ENCODE data around the gene PRXL2B.
"Not testable (repeated sequence)": the region's sequence is repeated elsewhere in the genome, so short reads cannot be mapped to it uniquely, and the experiment has no call there.

PRXL2B gene

DNA sequence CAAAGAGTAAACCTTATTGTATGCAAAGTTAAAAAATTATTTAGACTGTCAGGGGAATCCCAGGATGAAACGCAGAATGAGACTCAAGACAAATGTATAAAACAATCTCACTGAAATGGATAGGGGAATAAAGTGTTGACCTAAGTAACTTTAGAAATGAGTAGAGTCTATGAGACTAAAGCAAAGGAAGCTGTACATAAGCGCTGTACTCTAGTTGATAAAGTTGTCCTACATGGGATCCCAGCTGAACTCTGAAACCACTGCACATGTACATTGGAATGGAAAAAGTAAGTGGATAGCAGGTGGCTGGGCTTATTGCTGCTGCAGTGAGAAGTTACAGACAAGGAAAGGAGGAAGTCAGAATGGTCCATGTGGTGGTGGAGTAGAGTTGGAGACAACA lies 27.6 kb downstream of the PRXL2B start:
- DNase-seq (ENCODE audit: low read depth) = no peak

DNA sequence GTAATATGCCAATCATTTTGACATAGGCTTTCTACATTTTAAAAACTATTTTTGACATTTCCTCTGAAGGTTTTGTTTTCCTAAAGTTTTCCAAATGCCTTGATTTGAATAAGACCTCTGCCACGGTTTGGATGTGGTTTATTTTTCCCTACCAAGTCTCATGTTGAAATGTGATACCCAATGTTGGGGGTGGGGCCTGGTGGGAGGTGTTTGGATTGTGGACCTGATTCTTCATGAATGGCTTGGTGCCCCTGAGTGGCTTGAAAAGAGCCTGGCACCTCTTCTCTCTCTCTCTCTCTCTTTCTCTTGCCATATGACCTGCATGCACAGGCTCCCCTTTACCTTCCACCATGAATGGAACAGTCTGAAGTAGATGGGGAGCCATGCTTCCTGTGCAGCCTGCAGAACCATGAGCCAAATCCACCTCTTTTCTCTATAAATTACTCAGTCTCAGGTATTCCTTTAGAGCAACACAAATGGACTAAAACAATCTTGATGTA lies 31.4 kb downstream of the PRXL2B start:
- no peak for DNase-seq (ENCODE audit: low read depth)

DNA sequence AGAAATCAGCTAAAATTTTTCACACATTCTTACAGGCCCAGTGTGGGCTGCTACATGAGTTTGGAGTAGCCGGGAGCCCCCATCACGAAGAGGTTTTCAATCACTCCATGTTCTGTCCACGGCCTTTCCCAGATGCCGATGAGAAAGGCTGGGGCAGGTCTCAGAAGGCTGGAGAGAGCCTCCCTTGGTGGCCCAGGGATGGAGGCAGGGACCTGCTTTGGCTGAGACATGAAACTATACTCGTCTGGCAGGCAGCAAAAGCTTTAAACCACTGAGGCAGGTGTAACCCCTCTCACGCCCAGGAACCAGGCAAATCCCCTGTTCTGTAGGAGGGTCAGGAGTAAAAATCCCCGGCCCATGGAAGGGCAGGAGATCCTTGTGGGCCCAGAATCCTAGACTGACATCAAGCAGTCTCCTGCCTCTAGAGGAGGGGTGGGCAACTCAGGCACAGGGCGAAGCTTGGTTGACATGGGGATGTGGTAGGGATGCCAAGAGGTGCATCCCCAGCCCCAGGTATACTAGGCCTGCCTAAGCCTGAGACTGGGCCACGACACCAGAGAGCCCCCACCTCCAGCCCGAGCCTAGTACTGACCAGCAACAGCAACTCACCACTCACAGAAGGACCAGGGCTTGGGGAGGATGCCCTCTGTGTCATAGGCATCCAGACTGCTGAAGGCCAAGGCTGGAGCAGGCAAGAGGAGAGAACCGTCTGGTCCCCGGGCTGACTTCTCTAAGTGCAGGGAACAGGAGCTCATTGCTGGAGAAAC lies 37.2 kb downstream of the PRXL2B start:
- no peak for DNase-seq (ENCODE audit: low read depth)

DNA sequence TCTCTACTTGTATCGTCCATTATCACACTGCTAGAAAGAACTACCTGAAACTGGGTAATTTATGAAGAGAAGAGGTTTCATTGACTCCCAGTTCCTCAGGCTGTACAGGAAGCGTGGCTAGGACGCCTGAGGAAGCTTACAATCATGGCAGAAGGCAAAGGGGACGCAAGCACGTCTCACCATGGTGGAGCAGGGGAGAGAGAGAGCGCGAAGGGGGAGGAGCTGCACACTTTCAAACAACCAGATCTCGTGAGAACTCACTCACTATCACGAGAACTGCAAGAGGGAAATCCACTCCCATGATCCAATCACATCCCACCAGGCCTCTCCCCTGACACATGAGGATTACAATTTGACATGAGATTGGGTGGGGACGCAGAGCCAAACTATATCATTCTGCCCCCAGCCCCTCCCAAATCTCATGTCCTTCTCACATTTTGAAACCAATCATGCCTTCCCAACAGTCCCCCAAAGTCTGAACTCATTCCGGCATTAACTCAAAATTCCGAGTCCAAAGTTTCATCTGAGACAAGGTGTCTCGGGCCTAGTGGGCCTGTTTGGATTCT lies 38.2 kb downstream of the PRXL2B start:
- DNase-seq (ENCODE audit: low read depth) = no peak

DNA sequence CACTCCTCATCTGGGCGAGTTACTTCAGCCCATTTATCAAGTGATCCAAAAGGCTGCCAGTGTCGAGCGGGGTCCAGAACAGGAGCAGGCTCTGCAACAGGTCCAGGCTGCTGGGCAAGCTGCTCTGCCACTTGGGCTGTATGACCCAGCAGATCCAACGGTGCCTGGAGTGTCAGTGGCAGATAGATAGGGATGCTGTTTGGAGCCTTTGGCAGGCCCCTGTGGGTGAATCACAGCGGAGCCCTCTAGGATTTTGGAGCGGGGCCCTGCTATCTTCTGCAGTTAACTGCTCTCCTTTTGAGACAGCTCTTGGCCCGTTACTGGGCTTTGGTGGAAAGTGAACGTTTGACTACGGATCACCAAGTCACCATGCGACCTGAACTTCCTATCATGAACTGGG lies 38.7 kb downstream of the PRXL2B start:
- DNase-seq (ENCODE audit: low read depth) = no peak

DNA sequence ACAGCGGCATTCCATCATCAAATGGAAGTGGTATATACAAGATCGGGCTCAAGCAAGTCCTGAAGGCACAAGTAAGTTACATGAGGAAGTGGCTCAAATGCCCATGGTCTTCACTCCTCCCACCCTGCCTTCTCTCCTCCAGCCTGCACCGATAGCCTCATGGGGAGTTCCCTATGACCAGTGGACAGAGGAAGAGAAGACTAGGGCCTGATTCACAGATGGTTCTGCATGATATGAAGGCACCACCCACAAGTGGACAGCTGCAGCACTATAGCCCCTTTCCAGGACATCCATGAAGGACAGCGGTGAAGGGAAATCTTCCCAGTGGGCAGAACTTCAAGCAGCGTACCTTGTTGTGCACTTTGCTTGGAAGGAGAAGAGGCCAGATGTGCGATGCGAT lies 39.2 kb downstream of the PRXL2B start:
- DNase-seq (ENCODE audit: low read depth) = not testable (repeated sequence)

DNA sequence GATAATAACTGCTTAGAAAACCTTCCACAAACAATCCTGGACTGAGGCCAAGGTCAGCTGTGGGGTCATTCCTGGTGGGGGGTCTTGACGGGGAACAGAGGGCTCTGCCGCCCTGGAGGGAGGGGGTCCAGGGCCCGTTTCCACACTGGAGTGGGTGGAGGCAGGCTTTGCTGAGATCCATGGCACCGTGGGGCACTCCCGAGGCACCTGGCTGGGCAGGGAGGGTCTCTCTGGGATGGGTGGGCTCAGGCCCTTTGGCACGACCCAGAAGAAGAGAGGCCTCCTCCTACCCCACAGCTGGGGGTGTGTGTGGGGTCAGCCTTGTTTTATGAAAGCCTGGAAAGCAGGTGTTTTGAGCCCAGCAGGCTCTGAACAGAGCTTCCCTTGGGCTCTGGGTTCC lies 41.2 kb downstream of the PRXL2B start:
- no peak for DNase-seq (ENCODE audit: low read depth)

DNA sequence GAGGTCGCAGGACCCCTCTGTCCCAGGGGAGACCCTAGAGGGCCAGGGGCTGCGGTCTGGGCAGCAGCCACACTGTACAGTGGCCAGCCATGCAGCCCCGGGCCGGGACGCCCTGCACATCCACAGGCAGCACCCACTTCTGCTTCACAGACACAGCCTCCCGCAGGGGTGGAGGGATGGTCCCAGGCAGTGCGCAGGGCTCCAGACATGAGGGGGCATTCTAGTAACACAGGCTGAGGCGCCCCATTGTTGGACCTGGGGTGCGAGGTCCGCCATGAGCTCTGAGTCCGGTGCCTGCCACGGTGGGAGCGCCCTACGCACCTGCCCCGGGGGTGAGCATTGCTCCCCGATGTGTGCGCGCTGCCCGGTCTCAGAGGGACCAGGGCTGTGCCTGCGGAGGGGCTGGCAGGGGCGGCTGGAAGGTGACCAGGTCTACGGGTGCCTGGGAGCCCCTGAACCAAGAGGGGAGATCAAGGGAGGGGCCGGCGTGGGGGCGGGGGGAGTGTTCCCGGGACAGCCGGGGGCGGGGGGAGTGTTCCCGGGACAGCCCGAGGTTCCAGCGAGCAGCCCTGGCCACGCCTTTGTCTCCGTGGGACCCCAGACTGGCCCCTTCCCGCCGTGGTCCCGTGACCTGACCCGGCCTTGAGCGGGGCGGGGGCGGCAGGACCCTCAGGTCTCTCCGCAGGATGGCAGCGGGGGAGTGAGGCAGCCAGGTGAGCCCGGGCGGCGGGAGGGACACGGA lies 41.8 kb downstream of the PRXL2B start:
- DNase-seq (ENCODE audit: low read depth) = no peak

DNA sequence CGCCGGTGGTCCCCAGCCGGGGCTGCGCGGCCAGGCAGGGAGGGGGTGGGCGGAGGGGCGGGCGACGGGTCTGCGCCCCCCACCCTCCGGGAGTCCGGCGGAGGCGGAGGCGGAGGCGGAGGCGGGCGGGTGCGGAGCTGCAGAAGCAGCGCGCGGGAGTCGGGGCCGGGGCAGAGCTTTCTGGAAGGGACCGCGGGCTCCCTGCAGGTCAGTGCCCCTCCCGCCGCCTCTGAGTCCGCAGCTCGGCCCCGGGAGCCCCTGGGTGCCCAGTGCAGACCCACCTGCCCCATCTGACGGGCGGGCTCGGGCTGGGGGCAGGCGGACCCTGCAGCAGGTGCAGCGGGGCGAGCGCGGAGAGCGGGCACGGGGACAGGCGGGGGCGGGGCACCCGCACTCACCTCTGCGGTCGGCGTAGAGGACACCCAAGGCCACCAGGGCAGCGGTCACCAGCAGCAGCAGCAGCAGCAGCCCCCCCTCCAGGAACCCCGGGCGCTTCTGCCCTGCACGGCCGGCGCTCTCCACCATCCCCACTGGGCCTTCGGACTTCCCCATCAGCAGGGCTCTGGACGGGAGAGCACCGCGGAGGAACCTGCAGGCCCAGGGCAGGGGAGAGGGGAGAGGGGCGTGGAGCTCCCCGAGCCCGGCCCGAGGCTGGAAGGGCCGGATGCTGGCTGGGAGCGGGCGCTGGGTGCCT lies 42.5 kb downstream of the PRXL2B start:
- no peak for DNase-seq (ENCODE audit: low read depth)

DNA sequence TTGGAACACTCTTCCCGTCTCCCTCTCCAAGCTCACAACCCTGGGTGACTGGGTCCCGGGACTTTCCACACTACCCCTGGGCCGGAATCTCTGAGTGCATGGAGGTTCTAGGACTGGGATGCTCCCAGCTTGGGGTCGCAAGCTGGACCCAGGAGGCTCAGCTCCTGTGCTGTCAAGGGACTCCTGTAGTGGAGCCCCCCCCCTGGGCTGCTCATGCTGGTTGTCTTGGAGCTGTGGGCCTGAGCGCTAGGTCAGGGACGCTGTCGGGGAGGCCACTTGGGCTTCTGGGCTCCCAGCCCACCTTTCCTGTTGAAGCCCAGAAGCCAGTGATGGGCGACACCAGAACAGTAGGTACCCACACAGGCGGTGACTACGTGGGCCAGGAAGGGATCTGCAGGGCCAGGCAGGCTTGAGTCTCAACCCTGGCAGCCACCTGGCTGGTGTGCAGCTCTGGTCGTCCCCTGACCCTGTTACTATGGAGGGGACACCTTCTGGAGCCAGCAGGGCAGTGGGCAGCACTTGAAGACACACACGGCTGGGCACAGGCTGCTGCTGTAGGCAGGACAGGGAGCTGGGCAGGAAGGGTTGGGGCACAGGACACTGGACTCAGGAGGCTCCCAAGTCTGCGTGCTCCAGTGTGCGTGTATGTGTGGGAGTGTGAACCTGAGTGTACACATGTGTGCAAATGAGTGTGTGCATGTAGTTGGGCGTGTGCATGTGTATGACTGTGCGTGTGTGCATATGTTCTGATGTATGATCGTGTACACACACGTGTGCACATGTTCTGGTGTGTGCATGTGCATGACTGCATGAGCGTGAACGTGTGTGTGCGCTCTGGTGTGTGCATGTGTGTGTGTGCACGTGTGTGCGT lies 43.3 kb downstream of the PRXL2B start:
- DNase-seq (ENCODE audit: low read depth) = no peak

DNA sequence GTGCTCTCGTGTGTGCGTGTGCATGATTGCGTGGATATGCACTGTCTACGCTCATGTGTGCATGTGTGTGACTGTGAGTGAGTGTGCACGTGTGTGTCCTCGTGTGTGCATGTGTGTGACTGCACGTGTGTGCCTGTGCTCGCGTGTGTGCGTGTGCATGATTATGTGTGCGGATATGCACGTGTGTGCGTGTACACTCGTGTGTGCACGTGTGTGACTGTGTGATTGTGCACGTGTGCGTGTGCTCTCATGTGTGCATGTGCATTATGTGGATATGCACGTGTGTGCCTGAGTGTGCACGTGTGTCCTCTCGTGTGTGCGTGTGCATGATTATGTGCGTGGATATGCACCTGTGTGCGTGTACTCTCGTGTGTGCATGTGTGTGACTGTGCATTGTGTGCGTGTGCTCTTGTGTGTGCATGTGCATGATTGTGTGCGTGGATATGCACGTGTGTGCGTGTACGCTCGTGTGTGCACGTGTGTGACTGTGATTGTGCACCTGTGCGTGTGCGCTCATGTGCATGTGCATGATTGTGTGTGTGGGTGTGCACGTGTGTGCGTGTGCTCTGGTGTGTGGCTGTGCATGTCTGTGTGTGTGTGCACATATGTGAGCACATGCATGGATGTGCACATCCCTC lies 44.0 kb downstream of the PRXL2B start:
- no peak for DNase-seq (ENCODE audit: low read depth)

DNA sequence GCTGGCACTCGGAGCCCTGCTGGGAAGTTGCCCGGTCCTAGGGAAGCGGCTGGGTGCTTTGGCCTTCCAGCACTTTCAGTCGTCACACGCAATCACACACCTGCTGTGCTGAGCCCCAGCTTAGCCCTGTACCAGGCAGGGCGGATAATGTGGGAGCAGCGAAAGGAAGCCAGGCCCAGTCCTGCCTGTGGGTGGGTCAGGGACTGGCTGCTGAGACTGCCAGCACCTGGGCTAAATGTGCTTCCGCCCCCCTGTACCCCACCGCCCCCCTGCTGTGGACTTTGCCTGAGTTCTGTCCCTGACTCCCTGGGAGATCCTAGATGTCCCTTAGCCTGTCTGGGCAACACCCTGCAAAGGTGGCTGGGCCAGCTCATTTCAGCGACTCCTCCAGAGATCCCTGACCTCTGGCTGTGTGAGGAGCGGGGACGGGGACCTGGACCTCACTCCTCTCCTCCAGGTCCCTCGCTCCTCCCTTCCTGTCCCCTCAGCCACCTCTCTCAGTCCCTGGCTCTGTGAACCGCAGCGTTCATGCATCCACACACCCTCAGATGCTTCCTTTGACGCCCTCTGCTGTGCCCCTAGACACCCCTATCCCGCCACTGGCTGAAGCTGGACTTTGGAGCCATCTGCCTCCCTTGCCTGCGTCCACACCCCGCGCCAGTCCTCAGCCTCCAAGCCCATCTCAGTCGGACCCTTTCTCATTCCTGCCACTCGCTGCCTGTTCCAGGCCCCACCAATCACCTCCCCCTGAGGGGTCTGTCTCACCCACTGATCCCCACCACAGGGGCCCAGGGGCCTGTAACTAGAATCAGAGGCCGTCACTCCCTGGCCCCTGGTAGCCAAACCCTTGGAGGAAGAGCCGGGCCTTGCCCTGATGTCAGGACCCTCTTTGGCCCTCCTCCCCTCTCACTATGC lies 44.8 kb downstream of the PRXL2B start:
- no peak for DNase-seq (ENCODE audit: low read depth)

DNA sequence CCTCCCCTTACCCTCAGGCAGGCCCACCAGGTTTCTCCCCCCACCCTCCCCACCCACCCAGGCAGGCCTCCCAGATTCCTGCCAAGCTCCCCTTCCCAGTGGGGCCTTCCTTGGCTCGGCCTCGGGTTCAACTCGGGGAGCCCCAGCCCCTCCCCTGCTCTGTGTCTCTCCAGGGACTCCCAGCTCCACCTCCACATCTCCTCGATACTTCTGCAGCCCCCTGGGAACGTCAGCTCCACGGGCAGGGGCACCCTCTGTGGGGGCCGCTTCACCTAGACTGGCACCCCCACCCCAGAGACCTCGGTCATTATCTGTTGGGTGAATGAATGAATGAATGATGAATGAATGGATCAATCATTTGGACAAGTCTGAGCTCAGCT lies 45.5 kb downstream of the PRXL2B start:
- no peak for DNase-seq (ENCODE audit: low read depth)

DNA sequence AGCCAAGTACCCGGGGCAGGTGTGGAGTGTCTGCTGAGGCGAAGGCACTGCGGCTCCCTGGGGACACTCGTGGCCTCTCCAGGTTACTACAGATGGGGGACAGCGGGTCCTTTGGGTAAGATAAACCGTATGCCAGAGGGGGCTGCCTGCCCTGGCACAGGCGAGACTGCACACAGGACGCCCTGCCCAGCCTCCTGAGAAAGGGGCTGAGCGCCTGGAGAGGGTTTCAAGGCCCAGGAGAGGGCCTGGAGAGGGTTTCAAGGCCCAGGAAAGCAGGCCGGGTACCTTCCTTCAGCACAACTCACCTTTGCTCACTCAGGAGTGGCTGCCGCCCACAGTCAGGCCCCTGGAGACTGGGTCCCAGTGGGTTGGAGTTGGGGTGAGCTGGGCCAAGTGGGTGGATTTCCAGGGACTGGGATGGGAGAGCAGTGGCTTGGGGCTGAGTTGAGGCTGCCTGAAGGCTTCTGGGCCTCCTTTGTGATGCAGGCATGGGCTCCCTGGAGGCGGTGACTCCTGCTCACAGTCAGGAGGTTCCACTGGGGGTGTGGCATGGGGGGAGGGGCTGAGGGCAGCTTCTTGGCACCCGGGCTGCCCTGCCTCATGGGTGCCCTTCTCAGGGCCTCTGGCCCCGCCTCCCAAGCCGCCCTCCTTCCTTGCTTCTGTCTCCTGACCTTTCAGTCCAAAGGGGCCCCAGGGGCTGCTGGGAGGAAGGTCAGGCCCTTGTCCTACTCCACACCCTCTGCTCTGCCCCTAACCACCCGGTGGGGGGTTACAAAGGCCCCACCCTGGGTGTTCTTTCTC lies 46.2 kb downstream of the PRXL2B start, which contains the start of gene MMEL1:
Gene MMEL1, minus strand, starts transcription at position 456 of the 801 bp plus-strand sequence. CDS start 3,532 bp downstream, outside the sequence.
- no peak for DNase-seq (ENCODE audit: low read depth)

DNA sequence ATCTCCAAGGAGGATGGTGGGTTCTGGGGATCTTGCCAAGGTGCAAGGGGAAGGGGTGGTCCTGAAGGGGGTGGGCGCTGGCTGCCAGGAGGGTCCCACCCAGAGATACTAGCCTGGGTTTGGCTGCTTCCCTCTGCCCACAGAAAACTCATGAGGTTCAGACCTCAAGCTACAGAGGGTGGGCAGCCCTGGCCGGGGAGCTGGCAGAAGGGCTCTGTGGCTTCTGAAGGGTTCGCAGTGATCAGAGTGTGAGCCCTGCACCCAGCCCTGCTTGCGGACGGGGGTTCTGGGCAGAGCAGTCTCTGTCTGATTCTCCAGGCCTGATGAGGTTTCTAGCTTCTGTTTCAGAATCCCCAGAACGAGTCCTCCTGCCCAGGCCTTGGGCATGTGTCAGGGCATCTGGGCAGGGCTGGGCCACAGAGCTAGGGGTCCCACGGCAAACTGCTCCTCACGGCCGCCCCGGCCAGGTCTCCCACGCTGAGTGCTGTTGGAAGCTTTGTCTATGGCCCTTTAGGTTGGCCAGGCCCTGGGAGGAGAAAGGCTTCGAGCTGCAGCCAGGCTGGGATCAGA lies 46.9 kb downstream of the PRXL2B start:
- no peak for DNase-seq (ENCODE audit: low read depth)

DNA sequence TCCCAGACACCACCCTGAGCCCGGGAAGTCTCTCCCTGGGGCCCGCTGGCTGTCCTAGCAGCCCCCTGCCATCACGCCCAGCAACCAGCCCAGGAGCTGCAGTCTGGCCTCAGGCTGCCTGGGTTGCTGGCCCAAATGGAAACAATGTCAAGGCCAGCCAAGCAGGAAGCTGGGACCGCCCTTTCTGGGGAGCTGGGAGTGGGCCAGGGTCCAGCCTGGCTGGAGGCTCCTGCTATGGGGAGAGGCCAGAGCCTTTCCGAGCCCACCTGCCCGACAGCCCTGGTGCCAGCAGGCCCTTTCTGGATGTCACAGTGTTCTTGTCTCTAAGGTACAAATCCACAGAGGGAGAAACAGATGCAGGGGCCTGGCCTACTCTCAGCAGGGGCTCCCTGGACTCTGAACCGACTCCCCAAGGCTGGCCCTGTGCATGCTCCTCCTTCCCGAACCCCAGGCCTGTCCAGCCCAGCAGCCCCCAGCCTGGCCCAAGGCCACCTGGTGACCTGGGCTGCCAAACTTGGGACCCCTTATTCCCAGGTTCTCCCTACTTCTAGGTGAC lies 47.4 kb downstream of the PRXL2B start:
- DNase-seq (ENCODE audit: low read depth) = no peak

DNA sequence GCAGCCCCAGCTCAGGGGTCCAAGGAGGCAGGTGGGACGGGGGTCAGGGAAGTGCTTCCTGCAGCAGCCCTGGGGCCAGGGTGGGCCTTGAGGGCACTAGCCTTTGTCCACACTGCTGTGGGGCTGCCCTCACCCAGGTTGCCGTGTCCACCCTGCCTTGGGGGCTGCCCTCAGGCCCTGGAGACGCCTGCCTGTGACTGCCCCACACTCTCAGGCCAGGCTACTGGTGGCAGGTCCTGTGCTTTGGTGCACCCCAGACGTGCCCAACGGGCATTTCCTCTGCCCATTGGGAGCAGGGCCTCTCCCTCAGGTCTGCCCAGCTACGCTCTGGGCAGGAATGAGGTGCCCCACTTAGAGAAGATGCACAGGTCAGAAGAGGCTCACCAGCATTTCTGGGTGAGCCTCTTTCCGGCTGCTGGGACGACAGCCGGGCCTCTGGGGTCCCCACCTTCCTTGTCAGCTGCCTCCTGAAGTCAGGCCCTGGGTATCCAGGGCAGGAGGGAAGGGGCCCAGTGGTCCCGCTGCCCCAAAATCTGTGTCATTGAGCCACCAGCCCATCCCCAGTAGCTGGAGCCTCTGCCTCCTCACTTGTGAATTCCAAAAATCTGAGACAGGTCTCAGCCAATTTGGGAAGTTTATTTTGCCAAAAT lies 48.9 kb downstream of the PRXL2B start:
- no peak for DNase-seq (ENCODE audit: low read depth)

DNA sequence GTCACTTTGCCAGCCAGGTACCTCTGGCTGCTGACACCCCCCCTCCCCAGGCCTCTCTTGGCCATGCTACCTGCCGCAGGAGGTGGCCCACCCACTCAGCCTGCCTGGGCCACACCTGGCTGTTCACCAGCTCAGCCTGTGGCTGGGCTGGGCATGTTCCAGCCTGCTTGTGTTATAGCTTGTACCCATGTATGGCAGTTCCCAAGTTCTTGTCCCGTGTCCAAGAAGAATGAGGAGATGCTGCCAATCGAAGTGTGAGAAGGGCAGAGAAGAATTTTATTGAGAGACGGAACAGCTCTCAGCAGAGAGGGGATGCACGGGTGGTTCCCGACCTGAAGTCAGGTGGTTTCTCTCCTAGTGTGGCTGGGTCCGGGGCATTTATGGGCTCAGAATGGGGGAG lies 50.2 kb downstream of the PRXL2B start:
- no peak for DNase-seq (ENCODE audit: low read depth)
